HG02610 (cell line): ENCODE measurements around the gene EPM2A.
"Not testable (repeated sequence)": the region's sequence is repeated elsewhere in the genome, so short reads cannot be mapped to it uniquely, and the experiment has no call there.

Experiments
- ATAC-seq: cut with Tn5 transposase; IDR thresholded peaks from one replicate; pipeline ENCODE4 v1.9.1; 2021; ENCODE audit warnings: mild to moderate bottlenecking, moderate library complexity; ENCODE audit not compliant: unreplicated experiment

Gene EPM2A

GRCh38 chr6:145733207-145733606 is 2.1 kb downstream of the EPM2A start:
- ATAC-seq = no peak

DNA sequence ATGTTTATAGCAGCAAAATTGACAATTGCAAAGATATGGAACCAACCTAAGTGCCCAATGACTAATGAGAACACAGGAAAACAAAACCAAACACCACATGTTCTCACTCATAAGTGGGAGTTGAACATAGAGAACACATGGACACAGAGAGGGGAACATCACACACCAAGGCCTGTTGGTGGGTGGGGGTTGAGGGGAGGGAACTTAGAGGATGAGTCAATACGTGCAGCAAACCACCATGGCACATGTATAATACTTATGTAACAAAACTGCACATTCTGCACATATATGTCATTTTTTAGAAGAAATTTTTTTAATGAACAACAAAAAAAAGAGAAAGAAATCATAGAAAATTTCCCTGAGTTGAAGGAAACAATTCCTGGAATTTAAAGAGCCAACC is 3.9 kb downstream of the EPM2A start:
- no peak for ATAC-seq

DNA sequence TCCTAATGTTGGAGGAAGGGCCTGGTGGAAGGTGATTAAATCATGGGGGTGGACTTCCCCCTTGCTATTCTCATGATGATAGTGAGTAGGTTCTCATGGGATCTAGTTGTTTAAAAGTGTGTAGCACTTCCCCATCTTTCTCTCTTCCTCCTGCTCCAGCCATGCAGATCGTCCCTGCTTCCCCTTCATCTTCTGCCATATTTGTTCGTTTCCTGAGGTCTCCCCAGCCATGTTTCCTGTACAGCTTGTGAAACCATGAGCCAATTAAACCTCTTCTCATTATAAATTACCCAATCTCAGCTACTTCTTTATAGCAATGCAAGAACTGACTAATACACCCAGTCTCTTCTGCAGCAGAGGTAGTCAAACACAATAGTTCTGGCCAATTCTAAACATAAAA is 5.4 kb downstream of the EPM2A start:
- ATAC-seq = no peak

DNA sequence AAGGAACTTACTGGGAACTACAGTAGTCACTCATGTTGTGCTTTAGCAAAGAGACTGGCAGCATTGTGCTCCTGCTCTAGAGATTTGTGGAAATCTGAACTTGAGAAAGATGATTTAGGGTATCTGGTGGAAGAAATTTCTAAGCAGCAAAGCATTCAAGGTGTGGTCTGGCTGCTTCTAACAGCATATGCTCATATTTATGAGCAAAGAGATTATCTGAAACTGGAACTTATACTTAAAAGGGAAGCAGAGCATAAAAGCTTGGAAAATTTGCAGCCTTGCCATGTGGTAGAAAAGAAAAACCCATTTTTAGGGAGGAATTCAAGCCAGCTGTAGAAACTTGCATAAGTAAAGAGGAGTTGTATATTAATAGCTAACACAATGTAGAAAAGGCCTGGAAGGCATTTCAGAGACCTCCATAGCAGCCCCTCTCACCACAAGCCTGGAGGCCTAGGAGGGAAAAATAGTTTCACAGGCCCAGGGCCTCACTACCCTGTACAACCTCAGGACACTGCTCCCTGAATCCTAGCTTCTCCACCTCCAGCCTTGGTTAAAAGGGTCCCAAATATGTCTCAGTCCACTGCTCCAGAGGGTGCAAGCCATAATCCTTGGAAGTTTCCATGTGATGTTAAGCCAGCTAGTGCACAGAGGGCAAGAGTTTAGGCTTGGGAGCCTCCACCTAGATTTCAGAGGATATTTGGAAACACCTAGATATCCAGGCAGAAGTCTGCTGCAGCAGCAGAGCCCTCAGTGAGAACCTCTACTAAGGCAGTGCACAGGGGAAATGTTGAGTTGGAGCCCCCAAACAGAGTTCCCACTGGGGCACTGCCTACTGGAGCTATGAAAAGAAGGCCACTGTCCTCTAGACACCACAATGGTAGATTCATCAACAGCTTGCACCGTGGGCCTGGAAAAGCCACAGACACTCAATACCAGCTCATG is 6.6 kb downstream of the EPM2A start:
- no peak for ATAC-seq

GRCh38 chr6:145727817-145728388 is 7.4 kb downstream of the EPM2A start:
- no peak for ATAC-seq

- no peak for ATAC-seq
Measured at GRCh38 chr6:145725570-145725969, 9.8 kb downstream of the EPM2A start.

GRCh38 chr6:145723646-145724045 is 11.7 kb downstream of the EPM2A start:
- no peak for ATAC-seq

DNA sequence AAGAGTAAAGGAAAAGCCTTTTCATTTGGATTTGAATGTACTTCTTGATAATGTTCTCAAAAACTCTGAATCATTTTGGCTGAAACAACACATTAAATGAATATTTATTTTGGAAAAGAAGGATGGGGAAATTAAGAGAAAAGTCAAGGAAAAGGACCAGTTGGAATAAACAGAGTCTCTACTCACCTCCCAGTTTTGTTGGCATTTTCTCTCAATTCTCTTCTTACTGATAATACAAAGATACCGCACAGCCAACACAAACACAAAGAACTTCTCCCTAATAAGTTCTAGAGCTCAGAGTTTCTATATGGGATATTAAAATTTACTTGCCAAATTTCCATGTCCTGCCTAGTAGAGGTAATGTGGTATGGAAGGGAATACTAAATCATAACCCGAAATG is 13.1 kb downstream of the EPM2A start:
- ATAC-seq = no peak

- ATAC-seq = no peak
Measured at GRCh38 chr6:145721144-145721543, 14.2 kb downstream of the EPM2A start.

DNA sequence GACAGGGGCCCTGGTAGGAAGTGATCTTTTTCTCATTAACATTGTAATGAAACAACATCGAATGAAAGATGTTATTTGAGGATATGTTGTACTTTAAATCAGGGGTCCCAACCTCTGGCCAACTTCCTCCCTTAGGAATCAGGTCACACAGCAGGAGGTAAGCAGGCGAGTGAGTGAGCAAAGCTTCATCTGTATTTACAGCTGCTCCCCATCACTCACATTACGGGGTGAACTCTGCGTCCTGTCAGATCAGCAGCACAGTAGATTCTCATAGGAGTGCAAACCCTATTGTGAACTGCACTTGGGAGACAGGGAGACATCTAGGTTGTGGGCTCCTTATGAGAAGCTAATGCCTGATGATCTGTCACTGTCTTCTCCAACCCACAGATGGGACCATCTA is 19.9 kb downstream of the EPM2A start:
- no peak for ATAC-seq

GRCh38 chr6:145714731-145715130 is 20.6 kb downstream of the EPM2A start:
- ATAC-seq = no peak

DNA sequence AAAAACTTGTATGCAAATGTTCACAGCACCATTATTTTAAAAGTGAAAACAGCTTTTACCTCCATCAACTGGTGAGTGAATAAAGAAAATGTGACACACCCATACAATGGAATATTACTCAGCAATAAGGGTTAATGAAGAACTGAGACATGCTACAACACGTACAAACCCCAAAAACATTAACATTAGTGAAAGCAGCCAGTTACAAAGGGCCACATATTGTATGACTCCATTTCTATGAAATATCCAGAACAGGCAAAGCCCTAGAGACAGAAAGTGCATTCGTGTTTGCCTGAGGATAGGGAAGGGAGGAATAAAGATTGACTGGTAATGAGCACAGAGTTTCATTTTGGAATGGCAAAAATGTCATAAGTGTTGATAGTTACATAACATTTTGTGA is 21.5 kb downstream of the EPM2A start:
- no peak for ATAC-seq

DNA sequence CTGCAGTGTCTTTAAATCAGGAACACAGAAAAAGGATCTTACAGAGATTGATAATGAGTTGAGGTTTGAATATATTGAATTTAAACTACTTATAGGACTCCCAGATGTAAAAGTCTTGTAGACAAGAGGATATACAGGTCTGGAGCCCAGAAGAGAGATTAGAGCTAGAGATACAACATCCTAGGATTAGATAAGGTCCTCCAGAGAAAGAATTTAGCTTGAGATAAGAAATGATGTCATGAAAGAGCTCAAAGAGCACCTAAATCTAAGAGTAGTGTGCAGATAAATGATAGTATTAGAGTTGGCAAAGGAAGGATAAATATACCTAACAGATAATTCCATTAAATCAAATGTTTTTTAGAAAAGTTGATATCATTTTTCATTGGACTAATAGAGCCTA is 23.9 kb downstream of the EPM2A start:
- no peak for ATAC-seq

- ATAC-seq = no peak
Measured at GRCh38 chr6:145707397-145707796, 27.9 kb downstream of the EPM2A start.

- no peak for ATAC-seq
Measured at GRCh38 chr6:145705561-145705960, 29.8 kb downstream of the EPM2A start.

DNA sequence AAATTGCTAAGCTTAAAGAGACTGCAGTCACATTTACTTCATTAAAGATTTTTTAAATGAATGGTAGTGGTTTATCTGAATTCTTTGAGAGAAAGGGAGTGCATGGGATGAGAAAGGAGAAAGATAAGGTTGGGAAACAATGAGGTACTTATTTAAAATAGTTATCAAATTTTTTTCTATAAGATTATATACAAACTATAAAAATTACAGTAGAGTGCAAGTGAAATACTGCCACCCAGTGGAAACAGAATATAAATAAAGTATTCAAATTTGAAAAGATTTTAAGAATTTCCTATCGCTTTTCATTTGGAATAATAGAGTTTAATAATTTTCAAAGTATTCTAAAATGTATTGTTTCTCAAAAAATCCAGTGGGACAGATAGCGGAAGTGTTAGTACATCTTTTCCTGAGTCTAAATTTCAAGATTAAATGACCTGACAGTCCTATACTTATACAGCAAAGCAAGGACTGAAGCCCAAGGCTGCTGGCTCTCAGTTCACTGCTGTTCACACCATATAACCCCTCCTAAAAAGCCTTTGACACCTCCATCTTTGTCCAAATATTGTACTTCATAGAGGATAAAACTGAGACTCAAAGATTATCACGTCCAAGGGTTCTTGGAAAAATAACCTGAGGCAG is 31.1 kb downstream of the EPM2A start:
- ATAC-seq = no peak

GRCh38 chr6:145699462-145699861 is 35.9 kb downstream of the EPM2A start:
- no peak for ATAC-seq

DNA sequence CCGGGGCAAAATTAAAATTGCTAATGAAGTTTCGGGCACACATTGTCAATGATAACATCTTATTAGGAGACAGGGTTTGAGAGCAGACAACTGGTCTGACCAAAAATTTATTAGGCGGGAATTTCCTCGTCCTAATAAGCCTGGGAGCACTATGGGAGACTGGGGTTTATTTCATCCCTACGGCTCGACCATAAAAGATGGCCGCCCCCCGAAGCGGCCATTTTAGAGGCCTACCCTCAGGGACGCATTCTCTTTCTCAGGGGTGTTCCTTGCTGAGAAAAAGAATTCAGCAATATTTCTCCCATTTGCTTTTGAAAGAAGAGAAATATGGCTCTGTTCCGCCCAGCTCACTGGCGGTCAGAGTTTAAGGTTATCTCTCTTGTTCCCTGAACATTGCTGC is 37.9 kb downstream of the EPM2A start:
- not testable (repeated sequence) for ATAC-seq

DNA sequence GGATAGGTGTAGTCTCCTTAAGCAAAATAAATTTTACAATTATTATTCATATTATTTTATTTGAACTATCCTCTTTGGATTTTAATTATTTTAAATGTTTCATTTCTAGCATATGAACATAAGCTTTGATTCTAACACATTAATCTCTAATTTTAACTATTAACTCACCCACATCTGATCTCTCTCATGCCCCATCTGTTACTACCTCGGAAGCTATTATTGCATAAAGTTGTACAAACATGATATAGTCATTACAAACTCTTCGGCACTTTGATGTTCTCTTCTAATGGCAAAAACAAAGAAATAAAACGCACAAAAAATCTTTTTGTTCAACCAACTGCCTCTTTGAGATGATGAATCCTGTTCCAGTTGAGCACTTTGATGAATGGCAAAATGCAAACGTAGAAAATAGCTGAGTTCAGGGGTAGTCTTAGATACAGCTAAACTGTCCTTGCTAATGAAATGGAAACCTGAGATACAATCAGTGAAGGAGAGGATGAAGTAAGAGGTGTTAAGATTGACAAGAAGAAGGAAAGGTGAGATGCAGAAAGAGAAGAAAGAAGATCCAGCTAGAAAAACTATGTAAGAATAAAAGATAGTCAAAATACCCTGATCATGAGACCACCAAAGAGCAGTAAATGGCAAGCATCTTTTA is 41.1 kb downstream of the EPM2A start:
- ATAC-seq = no peak

- ATAC-seq = no peak
Measured at GRCh38 chr6:145690969-145691368, 44.4 kb downstream of the EPM2A start.

DNA sequence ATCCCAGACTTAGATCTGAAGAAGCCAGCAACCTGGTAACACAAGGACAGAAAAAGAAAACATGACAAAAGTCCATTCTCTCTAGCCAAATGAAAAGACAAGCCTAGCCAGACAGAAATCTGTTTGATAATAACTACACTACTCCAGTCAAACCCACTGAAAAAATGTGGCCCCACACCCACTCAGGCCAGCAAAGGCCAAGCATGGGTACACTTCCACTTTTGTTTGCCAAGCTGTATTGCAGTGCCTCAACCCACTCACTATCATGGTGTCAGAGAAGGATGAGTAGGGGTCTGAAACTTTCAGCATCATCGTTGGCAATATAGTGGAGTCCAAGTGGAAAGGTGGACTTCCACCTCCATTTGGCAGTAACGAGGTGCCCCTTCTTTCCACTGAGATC is 45.8 kb downstream of the EPM2A start:
- no peak for ATAC-seq
